Kidney (tissue), 14 donors: ENCODE data around the gene SPECC1. TPM values are rescaled to one million over a fixed set of nuclear protein-coding genes. Genes with fewer than 3 reads are reported as not detected.

Source experiments
- DNase-seq, 5 donors: peaks; one replicate each; pipeline ENCODE4 v3.0.0-alpha.2; 2013 to 2020
- FAIRE-seq: peaks from 2 replicates; lab custom pipeline; 2012; peaks lifted over from hg19 to GRCh38; lab: Jason Lieb, UNC
- H3K27ac ChIP-seq, 2 donors: one replicate each; pipeline ENCODE4 v1.7.0; 2013; ENCODE audit warnings: low read depth in 2 of 2, low read length in 2 of 2, inconsistent platforms in 1 of 2
- H3K27me3 ChIP-seq: one replicate; pipeline ENCODE4 v1.7.1; 2013; ENCODE audit warnings: low read length, inconsistent platforms; ENCODE audit not compliant: control insufficient read depth, insufficient read depth
- H3K36me3 ChIP-seq, 3 donors: one replicate each; pipeline versions ENCODE4 v1.7.0 to v1.7.1; 2013; ENCODE audit warnings: low read length in 3 of 3, control low read depth in 1 of 3, inconsistent platforms in 1 of 3; ENCODE audit not compliant: insufficient read depth in 3 of 3, control insufficient read depth in 2 of 3
- H3K4me1 ChIP-seq, 3 donors: one replicate each; pipeline versions ENCODE4 v1.7.0 to v1.7.1; 2013; ENCODE audit warnings: low read length in 3 of 3, inconsistent platforms in 1 of 3, low read depth in 1 of 3; ENCODE audit not compliant: control insufficient read depth in 2 of 3, insufficient read depth in 2 of 3
- H3K4me3 ChIP-seq, 3 donors: one replicate each; pipeline versions ENCODE4 v1.7.0 to v1.8.1; 2013; ENCODE audit warnings: low read length in 3 of 3, control low read depth in 1 of 3, inconsistent platforms in 1 of 3
- H3K9ac ChIP-seq, 3 donors: one replicate each; pipeline versions ENCODE4 v1.7.0 to v1.7.1; 2013; ENCODE audit warnings: low read length in 3 of 3, control low read depth in 1 of 3, inconsistent platforms in 1 of 3
- H3K9me3 ChIP-seq, 3 donors: one replicate each; pipeline versions ENCODE4 v1.7.0 to v1.7.1; 2013; ENCODE audit warnings: low read length in 3 of 3, control low read depth in 1 of 3, inconsistent platforms in 1 of 3; ENCODE audit not compliant: control insufficient read depth in 2 of 3, insufficient read depth in 1 of 3
- CTCF ChIP-seq: IDR thresholded peaks from 3 replicates; pipeline ENCODE4 v1.5.1; 2012; ENCODE audit warnings: mild to moderate bottlenecking, moderate library complexity, borderline replicate concordance; ENCODE audit not compliant: insufficient read depth; ENCODE audit errors: extremely low read depth
- intact Hi-C: fragments of 100-400 bp; cut with DNase I; formaldehyde crosslinking; loops from one replicate; pipeline ENCODE4 v1.11.1; 2022
- polyA plus RNA-seq: library from polyadenylated mRNA; stranded (reverse); fragments of 350-450 nt; fragmentation: Illumina TruSeq; extraction: RNeasy Lipid Tissue Mini Kit (QIAGEN cat#74804); gene quantifications from one replicate; pipeline ENCODE4 v1.2.3, GENCODE V29; 2014; ENCODE audit warnings: low read depth, low replicate concordance; ENCODE audit not compliant: insufficient read depth
- total RNA-seq: library from RNA; stranded (reverse); fragmentation: NEBNext Ultra II Directional; extraction: Animal tissue kit (Norgen Biotek cat#: 25700); gene quantifications from one replicate; pipeline ENCODE4 v1.2.1, GENCODE V29; 2021
- donor health status: control.
- donor health status: control.
- donor health status: control.
- donor health status: control.
- donor health status: control.
- donor health status: DM: yes; HTN: yes; CAD: no.
- donor health status: Normal renal cell carcinoma (clear cell type).

Gene SPECC1
- total and polyA plus RNA-seq, 2 donors from 2014 or later: 7.6 to 29.1 TPM

- DNase-seq (no peak), FAIRE-seq (no peak)
- H3K9me3 ChIP-seq: no peaks in the 10 kb centered on the region
- no peak overlapping the region for H3K9ac ChIP-seq
- intact Hi-C loops: no loop called here
- H3K4me3 ChIP-seq: no peak overlapping the region
- H3K27ac ChIP-seq: no peak overlapping the region
- no peaks in the 10 kb centered on the region for H3K36me3 ChIP-seq
- H3K27me3 ChIP-seq: no peaks in the 10 kb centered on the region
- no peaks in the 10 kb centered on the region for H3K4me1 ChIP-seq
- no peak for TF ChIP-seq CTCF
Measured at GRCh38 chr17:20046629-20047028, 37.5 kb downstream of the SPECC1 start.

GRCh38 chr17:20051624-20052023 is 42.5 kb downstream of the SPECC1 start:
- Histone ChIP-seq H3K27ac (no peak overlapping the region), H3K4me3 (no peak overlapping the region), H3K36me3 (no peaks in the 10 kb centered on the region), H3K9ac (no peak overlapping the region), H3K27me3 (no peaks in the 10 kb centered on the region), H3K9me3 (peaks cover 0 to 6% (median 3%) of the 10 kb centered on the region in 3 donors), H3K4me1 (no peaks in the 10 kb centered on the region)
- DNase-seq (no peak), FAIRE-seq (no peak)
- no peak for TF ChIP-seq CTCF
- intact Hi-C loops: no loop called here

- no peak overlapping the region for H3K9ac ChIP-seq
- H3K27me3 ChIP-seq: no peaks in the 10 kb centered on the region
- TF ChIP-seq CTCF: no peak
- no peaks in the 10 kb centered on the region for H3K4me1 ChIP-seq
- intact Hi-C loops: no loop called here
- no peak for DNase-seq
- H3K36me3 ChIP-seq: no peaks in the 10 kb centered on the region
- no peak overlapping the region for H3K4me3 ChIP-seq
- no peak for FAIRE-seq
- H3K9me3 ChIP-seq: peaks cover 0 to 6% (median 3%) of the 10 kb centered on the region in 3 donors
- no peak overlapping the region for H3K27ac ChIP-seq
Measured at GRCh38 chr17:20053361-20053964, 44.3 kb downstream of the SPECC1 start.

GRCh38 chr17:20059728-20060188 is 50.6 kb downstream of the SPECC1 start:
- H3K4me1 ChIP-seq: no peaks in the 10 kb centered on the region
- H3K9ac ChIP-seq: no peak overlapping the region
- intact Hi-C loops: no loop called here
- H3K27ac ChIP-seq: no peak overlapping the region
- DNase-seq (no peak), FAIRE-seq (no peak)
- no peak for TF ChIP-seq CTCF
- H3K9me3 ChIP-seq: no peaks in the 10 kb centered on the region
- H3K36me3 ChIP-seq: no peaks in the 10 kb centered on the region
- H3K4me3 ChIP-seq: no peak overlapping the region
- no peaks in the 10 kb centered on the region for H3K27me3 ChIP-seq
